Left forelimb (tissue), 1 donor: Measurements from ENCODE around the gene SCEL.
"Not testable (repeated sequence)": the region's sequence is repeated elsewhere in the genome, so short reads cannot be mapped to it uniquely, and the experiment has no call there.

Experiments
- DNase-seq: peaks from one replicate; pipeline ENCODE4 v3.0.0-alpha.2; 2018; ENCODE audit warnings: low spot score

The SCEL gene

DNA sequence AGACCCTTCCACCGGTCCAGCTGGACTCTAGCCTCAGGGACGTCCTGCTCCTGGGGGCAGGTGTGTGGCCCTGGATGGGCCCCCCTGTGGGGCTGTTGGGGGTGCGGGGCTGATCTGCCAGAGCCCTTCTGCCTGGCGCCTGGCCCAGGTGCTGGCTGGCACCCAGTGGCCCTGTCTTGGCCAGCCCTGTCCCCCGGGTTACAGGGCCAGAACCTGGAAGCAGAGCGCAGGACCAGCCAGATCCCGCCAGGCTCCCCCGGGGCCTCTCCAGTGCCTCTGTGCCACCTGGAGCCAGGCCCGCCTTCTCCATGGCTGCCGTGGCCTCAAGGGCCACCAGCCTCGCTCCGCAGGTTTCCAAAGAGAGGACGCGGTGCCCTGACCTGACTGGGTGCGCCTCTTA, 127.3 kb downstream of the SCEL start:
- DNase-seq: not testable (repeated sequence)

GRCh38 chr13:77674852-77675251, 139.3 kb downstream of the SCEL start:
- DNase-seq: no peak

GRCh38 chr13:77678691-77679235, 143.3 kb downstream of the SCEL start:
- DNase-seq: no peak

GRCh38 chr13:77687799-77688198, 152.3 kb downstream of the SCEL start:
- DNase-seq: no peak

DNA sequence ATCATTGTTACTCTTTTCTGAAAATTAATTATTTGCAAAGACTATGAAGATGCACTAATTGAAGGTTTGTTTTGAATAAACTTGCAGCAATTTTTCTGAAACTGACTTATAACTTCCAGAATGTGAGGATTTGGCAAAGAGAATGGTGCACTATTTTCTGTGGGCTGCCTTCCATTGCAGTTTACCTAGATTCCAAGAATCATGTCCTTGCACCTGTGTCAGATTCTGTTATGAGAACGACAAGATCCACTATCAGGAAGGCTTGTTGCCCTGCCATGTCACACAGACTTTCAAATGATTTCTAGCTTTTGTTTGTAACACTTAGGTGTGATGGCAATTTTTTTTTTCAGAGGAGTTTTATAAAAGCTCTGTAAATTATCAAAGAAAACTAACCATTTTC, 156.4 kb downstream of the SCEL start:
- no peak for DNase-seq

GRCh38 chr13:77692746-77693448, 157.4 kb downstream of the SCEL start:
- no peak for DNase-seq

GRCh38 chr13:77693449-77693940, 158.0 kb downstream of the SCEL start:
- no peak for DNase-seq
